Nephron (organoid): ENCODE measurements around the gene PRAMEF26.
"Not testable (repeated sequence)": the region's sequence is repeated elsewhere in the genome, so short reads cannot be mapped to it uniquely, and the experiment has no call there.

Experiments used
- H3K27ac Mint-ChIP-seq, 3 experiments: 2 replicates each; pipeline ENCODE4 v1.8.0; 2020; ENCODE audit warnings: mixed read lengths in 3 of 3, mild to moderate bottlenecking in 2 of 3, moderate library complexity in 1 of 3
- H3K27me3 Mint-ChIP-seq: 2 replicates; pipeline ENCODE4 v1.8.0; 2021; ENCODE audit warnings: low read depth, mild to moderate bottlenecking, moderate library complexity, mixed read lengths
- H3K36me3 Mint-ChIP-seq: 2 replicates; pipeline ENCODE4 v1.8.0; 2020; ENCODE audit warnings: low read depth, mixed read lengths
- H3K4me1 Mint-ChIP-seq: 2 replicates; pipeline ENCODE4 v1.8.0; 2020; ENCODE audit warnings: mixed read lengths
- H3K4me3 Mint-ChIP-seq, 3 experiments: 2 replicates each; pipeline ENCODE4 v1.8.0; 2020; ENCODE audit warnings: mild to moderate bottlenecking in 3 of 3, mixed read lengths in 3 of 3, moderate library complexity in 2 of 3
- H3K9me3 Mint-ChIP-seq: 2 replicates; pipeline ENCODE4 v1.8.0; 2020; ENCODE audit warnings: mixed read lengths

Gene PRAMEF26

GRCh38 chr1:13155909-13156308, at the start of gene PRAMEF26:
Gene PRAMEF26, minus strand, starts transcription at chr1:13156009. Its CDS starts 2,914 bp downstream, at chr1:13153095.
- H3K27ac Mint-ChIP-seq, H3K4me1 Mint-ChIP-seq, H3K36me3 Mint-ChIP-seq, H3K4me3 Mint-ChIP-seq, H3K27me3 Mint-ChIP-seq, H3K9me3 Mint-ChIP-seq: not testable (repeated sequence)

- not testable (repeated sequence) for H3K27me3 Mint-ChIP-seq, H3K9me3 Mint-ChIP-seq, H3K27ac Mint-ChIP-seq, H3K4me1 Mint-ChIP-seq, H3K36me3 Mint-ChIP-seq, H3K4me3 Mint-ChIP-seq
Observed at GRCh38 chr1:13201309-13201708, 45.5 kb upstream of the PRAMEF26 start, which contains the start of gene PRAMEF13. Gene PRAMEF13, minus strand, starts transcription at chr1:13201409. Its CDS starts 1,820 bp downstream, at chr1:13199589.

GRCh38 chr1:13171548-13171947, 15.7 kb upstream of the PRAMEF26 start, which contains the start of gene PRAMEF9:
Gene PRAMEF9, plus strand, starts transcription at chr1:13171848. Its CDS starts 3,433 bp downstream, at chr1:13175281.
- H3K27me3 Mint-ChIP-seq, H3K9me3 Mint-ChIP-seq, H3K4me3 Mint-ChIP-seq, H3K36me3 Mint-ChIP-seq, H3K4me1 Mint-ChIP-seq, H3K27ac Mint-ChIP-seq: not testable (repeated sequence)

GRCh38 chr1:13165531-13165930, 9.7 kb upstream of the PRAMEF26 start, which contains the start of gene HNRNPCL4:
Gene HNRNPCL4, minus strand, starts transcription at chr1:13165631. Its CDS starts 164 bp downstream, at chr1:13165467.
- not testable (repeated sequence) for H3K4me3 Mint-ChIP-seq, H3K9me3 Mint-ChIP-seq, H3K4me1 Mint-ChIP-seq, H3K36me3 Mint-ChIP-seq, H3K27ac Mint-ChIP-seq, H3K27me3 Mint-ChIP-seq

- H3K4me1 Mint-ChIP-seq, H3K36me3 Mint-ChIP-seq, H3K27ac Mint-ChIP-seq: not testable (repeated sequence)
Observed at GRCh38 chr1:13116754-13117153, 39.1 kb downstream of the PRAMEF26 start, which contains the start of gene HNRNPCL2. Gene HNRNPCL2, minus strand, starts transcription at chr1:13116854. Its CDS starts 454 bp downstream, at chr1:13116400.

More at GRCh38 chr1:13116754-13117153, 39.1 kb downstream of the PRAMEF26 start, which contains the start of gene HNRNPCL2:
- H3K27me3 Mint-ChIP-seq, H3K4me3 Mint-ChIP-seq: not testable (repeated sequence)
- H3K9me3 Mint-ChIP-seq, result peaks cover 23% of the 10 kb centered on the region
